H9 (cell line): ENCODE measurements around the gene XYLB. TPM values are rescaled to one million over a fixed set of nuclear protein-coding genes. Genes with fewer than 3 reads are reported as not detected.

Source experiments
- DNase-seq: peaks from one replicate; pipeline ENCODE4 v3.0.0-alpha.2; 2017
- H2AFZ ChIP-seq: one replicate; pipeline ENCODE4 v1.6.1; 2013; ENCODE audit warnings: mild to moderate bottlenecking, low read length, control low read depth, moderate library complexity
- H2AK5ac ChIP-seq: 2 replicates; pipeline ENCODE4 v1.6.1; 2013; ENCODE audit warnings: low read length, control low read depth, mixed read lengths; ENCODE audit not compliant: insufficient read length
- H2BK120ac ChIP-seq: one replicate; pipeline ENCODE4 v1.6.1; 2013; ENCODE audit warnings: low read depth, mild to moderate bottlenecking, low read length, control low read depth, inconsistent platforms; ENCODE audit not compliant: poor library complexity, severe bottlenecking
- H2BK12ac ChIP-seq: 2 replicates; pipeline ENCODE4 v1.6.1; 2013; ENCODE audit warnings: low read length, control low read depth, mixed read lengths, low read depth; ENCODE audit not compliant: insufficient read length
- H2BK15ac ChIP-seq: 2 replicates; pipeline ENCODE4 v1.6.1; 2013; ENCODE audit warnings: low read depth, low read length, control low read depth
- H2BK20ac ChIP-seq: one replicate; pipeline ENCODE4 v1.6.1; 2013; ENCODE audit warnings: low read depth, mild to moderate bottlenecking, low read length, control low read depth, inconsistent platforms; ENCODE audit not compliant: poor library complexity, severe bottlenecking
- H2BK5ac ChIP-seq: 2 replicates; pipeline ENCODE4 v1.6.1; 2013; ENCODE audit warnings: low read length, control low read depth, mixed read lengths; ENCODE audit not compliant: insufficient read length
- H3K14ac ChIP-seq: 2 replicates; pipeline ENCODE4 v1.6.1; 2013; ENCODE audit warnings: low read length, control low read depth; ENCODE audit not compliant: insufficient read depth
- H3K18ac ChIP-seq: 2 replicates; pipeline ENCODE4 v1.6.1; 2013; ENCODE audit warnings: low read depth, mild to moderate bottlenecking, mixed read lengths, low read length, control low read depth; ENCODE audit not compliant: insufficient read length
- H3K23ac ChIP-seq: 2 replicates; pipeline ENCODE4 v1.6.1; 2013; ENCODE audit warnings: low read length, control low read depth, mixed read lengths, low read depth; ENCODE audit not compliant: insufficient read length
- H3K23me2 ChIP-seq: 2 replicates; pipeline ENCODE4 v1.6.1; 2013; ENCODE audit warnings: low read depth, mild to moderate bottlenecking, mixed read lengths, low read length, control low read depth; ENCODE audit not compliant: insufficient read length, poor library complexity, severe bottlenecking
- H3K27ac ChIP-seq: 2 replicates; pipeline ENCODE4 v1.5.1; 2013; ENCODE audit warnings: low read length, control low read depth, mixed read lengths, low read depth; ENCODE audit not compliant: insufficient read length
- H3K27me3 ChIP-seq: 2 replicates; pipeline ENCODE4 v1.6.1; 2013; ENCODE audit warnings: low read length, control low read depth, inconsistent platforms; ENCODE audit not compliant: insufficient read depth
- H3K4ac ChIP-seq: 2 replicates; pipeline ENCODE4 v1.6.1; 2013; ENCODE audit warnings: low read depth, mild to moderate bottlenecking, control low read depth, inconsistent platforms, low read length, moderate library complexity
- H3K4me1 ChIP-seq: 2 replicates; pipeline ENCODE4 v1.6.1; 2013; ENCODE audit warnings: low read length, control low read depth, inconsistent platforms; ENCODE audit not compliant: insufficient read depth
- H3K4me2 ChIP-seq: 2 replicates; pipeline ENCODE4 v1.6.1; 2013; ENCODE audit warnings: low read length, control low read depth, mixed read lengths; ENCODE audit not compliant: insufficient read length, insufficient read depth
- H3K56ac ChIP-seq: 2 replicates; pipeline ENCODE4 v1.6.1; 2013; ENCODE audit warnings: low read depth, mild to moderate bottlenecking, mixed read lengths, low read length, control low read depth; ENCODE audit not compliant: insufficient read length
- H3K79me1 ChIP-seq: 2 replicates; pipeline ENCODE4 v1.6.1; 2013; ENCODE audit warnings: low read depth, mild to moderate bottlenecking, moderate library complexity, low read length, control low read depth, inconsistent platforms; ENCODE audit not compliant: insufficient read depth, poor library complexity, severe bottlenecking
- H3K79me2 ChIP-seq: 2 replicates; pipeline ENCODE4 v1.6.1; 2013; ENCODE audit warnings: low read length, control low read depth, inconsistent platforms; ENCODE audit not compliant: insufficient read depth
- H3K9ac ChIP-seq: 2 replicates; pipeline ENCODE4 v1.6.1; 2013; ENCODE audit warnings: low read length, control low read depth, mixed read lengths; ENCODE audit not compliant: insufficient read length; ENCODE audit errors: extremely low read depth
- H3K9me3 ChIP-seq: one replicate; pipeline ENCODE4 v1.6.1; 2013; ENCODE audit warnings: low read depth, low read length, inconsistent platforms; ENCODE audit not compliant: control insufficient read depth
- H3T11ph ChIP-seq: one replicate; pipeline ENCODE4 v1.6.1; 2013; ENCODE audit warnings: mild to moderate bottlenecking, low read length, control low read depth, inconsistent platforms
- H4K20me1 ChIP-seq: one replicate; pipeline ENCODE4 v1.6.1; 2013; ENCODE audit not compliant: control insufficient read depth, insufficient read length, insufficient read depth
- H4K5ac ChIP-seq: 2 replicates; pipeline ENCODE4 v1.6.1; 2013; ENCODE audit warnings: low read depth, mild to moderate bottlenecking, mixed read lengths, low read length, control low read depth; ENCODE audit not compliant: insufficient read length
- H4K8ac ChIP-seq: replicated peaks from 2 replicates; pipeline ENCODE4 v1.6.1; 2013; ENCODE audit warnings: low read length, control low read depth, mixed read lengths, low read depth; ENCODE audit not compliant: insufficient read length
- H4K91ac ChIP-seq: 2 replicates; pipeline ENCODE4 v1.6.1; 2013; ENCODE audit warnings: low read depth, mild to moderate bottlenecking, moderate library complexity, mixed read lengths, low read length, control low read depth; ENCODE audit not compliant: insufficient read length
- H3K27ac Mint-ChIP-seq, 3 experiments: 2 replicates in 2 of 3; 3 replicates in 1 of 3; pipeline ENCODE4 v1.8.0; 2020 to 2021; ENCODE audit warnings: mixed read lengths in 3 of 3, mild to moderate bottlenecking in 1 of 3, moderate library complexity in 1 of 3
- H3K27me3 Mint-ChIP-seq: 2 replicates; pipeline ENCODE4 v1.8.0; 2021; ENCODE audit warnings: low read depth, mild to moderate bottlenecking, moderate library complexity, mixed read lengths
- H3K36me3 Mint-ChIP-seq, 3 experiments: 2 replicates in 2 of 3; 3 replicates in 1 of 3; pipeline ENCODE4 v1.8.0; 2020 to 2021; ENCODE audit warnings: low read depth in 3 of 3, mixed read lengths in 3 of 3; ENCODE audit not compliant: insufficient read depth in 1 of 3
- H3K4me1 Mint-ChIP-seq, 2 experiments: 2 replicates each; pipeline ENCODE4 v1.8.0; 2020; ENCODE audit warnings: mixed read lengths in 2 of 2
- H3K4me3 Mint-ChIP-seq, 2 experiments: 2 replicates in 1 of 2; 3 replicates in 1 of 2; pipeline ENCODE4 v1.8.0; 2020 to 2021; ENCODE audit warnings: mild to moderate bottlenecking in 2 of 2, mixed read lengths in 2 of 2, moderate library complexity in 1 of 2
- H3K9me3 Mint-ChIP-seq, 2 experiments: 2 replicates in 1 of 2; 3 replicates in 1 of 2; pipeline ENCODE4 v1.8.0; 2020; ENCODE audit warnings: mild to moderate bottlenecking in 2 of 2, mixed read lengths in 2 of 2, moderate library complexity in 1 of 2
- CTCF ChIP-seq: fragments of 200-600 bp; sonication (generic); conservative IDR thresholded peaks from 3 replicates; pipeline ENCODE4 v1.8.0; 2021; ENCODE audit warnings: antibody characterized with exemption, mild to moderate bottlenecking
- WGBS: extraction: QIAGEN DNeasy Blood & Tissue Kit; methylation state at CpG from one replicate; pipeline ENCODE4 v1.1.7; 2013; ENCODE audit warnings: missing lambda C conversion rate, low lambda C conversion rate, mixed read lengths; ENCODE audit not compliant: insufficient read length; ENCODE audit errors: extremely low coverage; 5-methylcytosine and 5-hydroxymethylcytosine counted together
- total RNA-seq: library from RNA; stranded (reverse); gene quantifications from 2 replicates; pipeline ENCODE4 v1.2.1, GENCODE V29; 2021

Gene XYLB
- total RNA-seq, 1 experiment from 2014 or later, result 2.6 TPM

- no peak overlapping the region for H2BK120ac ChIP-seq
- H3K9me3 ChIP-seq, result no peaks in the 10 kb centered on the region
- Mint-ChIP-seq H3K36me3 (peaks cover 3 to 10% (median 9%) of the 10 kb centered on the region in 3 experiments; a peak in 6 of 7 replicates), H3K4me1 (no peaks in the 10 kb centered on the region; a peak in 1 of 4 replicates), H3K9me3 (peaks cover 1 to 4% of the 10 kb centered on the region in 2 experiments; a peak in 4 of 5 replicates), H3K4me3 (no peak overlapping the region), H3K27me3 (no peaks in the 10 kb centered on the region), H3K27ac (no peak overlapping the region)
- no peaks in the 10 kb centered on the region for H3K4me1 ChIP-seq
- no peak overlapping the region for H4K5ac ChIP-seq
- H3K27ac ChIP-seq, result no peak overlapping the region
- TF ChIP-seq CTCF, result no peak
- H3K79me2 ChIP-seq, result no peaks in the 10 kb centered on the region
- no peak overlapping the region for H3K56ac ChIP-seq
- H4K91ac ChIP-seq, result no peak overlapping the region
- no peak overlapping the region for H3K9ac ChIP-seq
- no peak overlapping the region for H4K8ac ChIP-seq
- DNase-seq, result no peak
- H3K18ac ChIP-seq, result no peak overlapping the region
- H3K14ac ChIP-seq, result no peak overlapping the region
- H2BK15ac ChIP-seq, result no peak overlapping the region
- no CpG with 5 or more reads among the region's 1 CpG for WGBS
- H2BK12ac ChIP-seq, result no peak overlapping the region
- no peak overlapping the region for H2BK5ac ChIP-seq
- no peak overlapping the region for H3T11ph ChIP-seq
- H3K23ac ChIP-seq, result no peak overlapping the region
- H3K23me2 ChIP-seq, result no peaks in the 10 kb centered on the region
- H4K20me1 ChIP-seq, result no peaks in the 10 kb centered on the region
- H2AFZ ChIP-seq, result no peak overlapping the region
- no peak overlapping the region for H3K4me2 ChIP-seq
- no peak overlapping the region for H2AK5ac ChIP-seq
- no peaks in the 10 kb centered on the region for H3K27me3 ChIP-seq
- no peaks in the 10 kb centered on the region for H3K79me1 ChIP-seq
- no peak overlapping the region for H3K4ac ChIP-seq
- no peak overlapping the region for H2BK20ac ChIP-seq
Observed at GRCh38 chr3:38392604-38393163, 46.1 kb downstream of the XYLB start.
